ENCODE results near the gene LEUTX.
"Not testable (repeated sequence)": the region's sequence is repeated elsewhere in the genome, so short reads cannot be mapped to it uniquely, and the experiment has no call there.

Gene LEUTX

GRCh38 chr19:39754971-39755370 is 23.7 kb upstream of the LEUTX start:
- H3K27ac Mint-ChIP-seq, result no peak overlapping the region
- no peak overlapping the region for H3K4me3 Mint-ChIP-seq
- no peaks in the 10 kb centered on the region for H3K4me1 Mint-ChIP-seq
- peaks cover 21% of the 10 kb centered on the region for H3K27me3 Mint-ChIP-seq
- no peak for ATAC-seq
- DNase-seq, result no peak
- H3K9me3 Mint-ChIP-seq, result no peaks in the 10 kb centered on the region

- H3K4me1 Mint-ChIP-seq, result no peaks in the 10 kb centered on the region
- ATAC-seq (no peak), DNase-seq (no peak)
- no peaks in the 10 kb centered on the region for H3K9me3 Mint-ChIP-seq
- no peak overlapping the region for H3K27ac Mint-ChIP-seq
- H3K27me3 Mint-ChIP-seq, result peaks cover 14% of the 10 kb centered on the region
- no peak overlapping the region for H3K4me3 Mint-ChIP-seq
Measured at GRCh38 chr19:39759457-39760184, 19.0 kb upstream of the LEUTX start.

- not testable (repeated sequence) for H3K4me3 Mint-ChIP-seq, H3K27ac Mint-ChIP-seq, H3K9me3 Mint-ChIP-seq, ATAC-seq, H3K4me1 Mint-ChIP-seq, DNase-seq
- H3K27me3 Mint-ChIP-seq, result peaks cover 14% of the 10 kb centered on the region
Measured at GRCh38 chr19:39761851-39762250, 16.8 kb upstream of the LEUTX start.

GRCh38 chr19:39765091-39766076 is 13.3 kb upstream of the LEUTX start:
- DNase-seq (no peak), ATAC-seq (no peak)
- Mint-ChIP-seq H3K4me1 (peaks cover 4% of the 10 kb centered on the region), H3K27me3 (peaks cover 18% of the 10 kb centered on the region), H3K9me3 (no peaks in the 10 kb centered on the region), H3K4me3 (no peak overlapping the region), H3K27ac (no peak overlapping the region)

- ATAC-seq (no peak), DNase-seq (no peak)
- Mint-ChIP-seq H3K4me1 (peaks cover 4% of the 10 kb centered on the region), H3K27ac (no peak overlapping the region), H3K4me3 (no peak overlapping the region), H3K27me3 (peaks cover 18% of the 10 kb centered on the region), H3K9me3 (no peaks in the 10 kb centered on the region)
Measured at GRCh38 chr19:39768334-39768733, 10.3 kb upstream of the LEUTX start.

GRCh38 chr19:39768786-39769185 is 9.9 kb upstream of the LEUTX start:
- peaks cover 18% of the 10 kb centered on the region for H3K27me3 Mint-ChIP-seq
- H3K4me3 Mint-ChIP-seq, result no peak overlapping the region
- no peaks in the 10 kb centered on the region for H3K9me3 Mint-ChIP-seq
- ATAC-seq (no peak), DNase-seq (no peak)
- H3K4me1 Mint-ChIP-seq, result peaks cover 4% of the 10 kb centered on the region
- no peak overlapping the region for H3K27ac Mint-ChIP-seq

GRCh38 chr19:39780894-39781293 is 2.2 kb downstream of the LEUTX start:
- ATAC-seq, result no peak
- H3K4me1 Mint-ChIP-seq, result no peaks in the 10 kb centered on the region
- H3K27ac Mint-ChIP-seq, result no peak overlapping the region
- no peaks in the 10 kb centered on the region for H3K9me3 Mint-ChIP-seq
- H3K4me3 Mint-ChIP-seq, result no peak overlapping the region
- no peak for DNase-seq
- H3K27me3 Mint-ChIP-seq, result peaks cover 39% of the 10 kb centered on the region

GRCh38 chr19:39788244-39788643 is 9.6 kb downstream of the LEUTX start:
- Mint-ChIP-seq H3K4me3 (no peak overlapping the region), H3K27me3 (peaks cover 28% of the 10 kb centered on the region)
- no peak for ATAC-seq

GRCh38 chr19:39792999-39793546 is 14.4 kb downstream of the LEUTX start:
- peaks cover 3 to 4% of the 10 kb centered on the region in 2 donors for H3K9me3 Mint-ChIP-seq
- ATAC-seq (peak; percentile 98), DNase-seq (peak; percentile 71 to 75)
- no peak overlapping the region for H3K27ac Mint-ChIP-seq
- peaks cover 10% of the 10 kb centered on the region for H3K4me1 Mint-ChIP-seq
- peaks cover 16% of the 10 kb centered on the region for H3K27me3 Mint-ChIP-seq
- peak overlapping the region; percentile 78 to 86 for H3K4me3 Mint-ChIP-seq

More at GRCh38 chr19:39788244-39788643, 9.6 kb downstream of the LEUTX start:
- peaks cover 5 to 8% of the 10 kb centered on the region in 2 donors for H3K9me3 Mint-ChIP-seq
- no peak overlapping the region for H3K27ac Mint-ChIP-seq
- no peaks in the 10 kb centered on the region for H3K4me1 Mint-ChIP-seq
- DNase-seq, result no peak

GRCh38 chr19:39795001-39795400 is 16.3 kb downstream of the LEUTX start:
- Mint-ChIP-seq H3K9me3 (no peaks in the 10 kb centered on the region), H3K4me3 (peak overlapping the region in 1 of 2 donors; percentile 29), H3K27me3 (peaks cover 16% of the 10 kb centered on the region), H3K27ac (no peak overlapping the region), H3K4me1 (peaks cover 10% of the 10 kb centered on the region)
- ATAC-seq (peak; percentile 62), DNase-seq (peak in 1 of 2 donors; percentile 14)

- Mint-ChIP-seq H3K4me1 (peaks cover 10% of the 10 kb centered on the region), H3K27ac (no peak overlapping the region), H3K9me3 (no peaks in the 10 kb centered on the region), H3K4me3 (no peak overlapping the region), H3K27me3 (peaks cover 21% of the 10 kb centered on the region)
- DNase-seq (no peak), ATAC-seq (no peak)
Measured at GRCh38 chr19:39796000-39796498, 17.4 kb downstream of the LEUTX start.

GRCh38 chr19:39797083-39797482 is 18.4 kb downstream of the LEUTX start:
- ATAC-seq (no peak), DNase-seq (no peak)
- Mint-ChIP-seq H3K9me3 (no peaks in the 10 kb centered on the region), H3K4me1 (peaks cover 10% of the 10 kb centered on the region), H3K27ac (no peak overlapping the region), H3K4me3 (no peak overlapping the region), H3K27me3 (peaks cover 22% of the 10 kb centered on the region)

GRCh38 chr19:39802958-39803357 is 24.3 kb downstream of the LEUTX start:
- Mint-ChIP-seq H3K9me3 (no peaks in the 10 kb centered on the region), H3K4me1 (no peaks in the 10 kb centered on the region), H3K27ac (no peak overlapping the region), H3K27me3 (peaks cover 17% of the 10 kb centered on the region), H3K4me3 (no peak overlapping the region)
- DNase-seq, result no peak
- ATAC-seq, result no peak

GRCh38 chr19:39805104-39805503 is 26.4 kb downstream of the LEUTX start:
- DNase-seq (no peak), ATAC-seq (no peak)
- H3K27ac Mint-ChIP-seq, result no peak overlapping the region
- no peaks in the 10 kb centered on the region for H3K9me3 Mint-ChIP-seq
- no peak overlapping the region for H3K4me3 Mint-ChIP-seq
- no peaks in the 10 kb centered on the region for H3K4me1 Mint-ChIP-seq
- H3K27me3 Mint-ChIP-seq, result peaks cover 17% of the 10 kb centered on the region

GRCh38 chr19:39807846-39808364 is 29.3 kb downstream of the LEUTX start:
- Mint-ChIP-seq H3K27ac (no peak overlapping the region), H3K4me1 (no peaks in the 10 kb centered on the region)

More at GRCh38 chr19:39807846-39808364, 29.3 kb downstream of the LEUTX start:
- Mint-ChIP-seq H3K4me3 (no peak overlapping the region), H3K27me3 (peaks cover 5% of the 10 kb centered on the region), H3K9me3 (no peaks in the 10 kb centered on the region)
- ATAC-seq (no peak), DNase-seq (no peak)
